ENCODE results near the gene OTOA.
"Not testable (repeated sequence)": the region's sequence is repeated elsewhere in the genome, so short reads cannot be mapped to it uniquely, and the experiment has no call there.

The OTOA gene

GRCh38 chr16:21683184-21683583 lies 19.4 kb downstream of the OTOA start:
- no peak for DNase-seq
- no peak overlapping the region for H3K4me3 Mint-ChIP-seq
- no peaks in the 10 kb centered on the region for H3K4me1 Mint-ChIP-seq (ENCODE audit: low read depth)
- H3K27ac Mint-ChIP-seq: no peak overlapping the region
- no peaks in the 10 kb centered on the region for H3K9me3 Mint-ChIP-seq
- no peaks in the 10 kb centered on the region for H3K36me3 Mint-ChIP-seq (ENCODE audit: low read depth)
- peaks cover 9% of the 10 kb centered on the region for H3K27me3 Mint-ChIP-seq

DNA sequence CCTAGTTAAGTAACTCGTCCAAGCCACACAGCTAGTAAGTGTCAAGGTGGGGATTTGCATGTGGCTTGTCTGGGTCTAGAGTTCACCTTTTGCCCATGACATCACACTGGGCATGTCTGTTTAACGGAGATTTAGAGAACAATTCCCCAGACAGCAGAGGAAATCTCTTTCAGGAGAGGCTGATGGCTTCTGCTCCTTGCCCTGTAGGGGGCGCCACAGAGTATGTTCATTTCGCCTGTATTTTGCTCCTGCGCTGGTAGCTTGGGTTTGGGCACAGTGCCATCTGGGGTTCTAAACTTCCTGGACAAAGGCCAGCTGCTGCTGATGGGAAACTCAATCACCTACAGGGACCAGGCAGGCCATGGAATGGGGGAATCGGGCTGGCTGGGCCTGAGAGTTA lies 20.4 kb downstream of the OTOA start:
- H3K27ac Mint-ChIP-seq: no peak overlapping the region
- H3K4me1 Mint-ChIP-seq (ENCODE audit: low read depth): no peaks in the 10 kb centered on the region
- H3K27me3 Mint-ChIP-seq: peaks cover 7% of the 10 kb centered on the region

GRCh38 chr16:21685034-21685455 lies 21.3 kb downstream of the OTOA start:
- Mint-ChIP-seq H3K9me3 (no peaks in the 10 kb centered on the region), H3K36me3 (ENCODE audit: low read depth) (no peaks in the 10 kb centered on the region), H3K27me3 (peaks cover 7% of the 10 kb centered on the region), H3K4me1 (ENCODE audit: low read depth) (no peaks in the 10 kb centered on the region), H3K4me3 (no peak overlapping the region), H3K27ac (no peak overlapping the region)
- DNase-seq: no peak

More for the DNA sequence above, 20.4 kb downstream of the OTOA start:
- Mint-ChIP-seq H3K9me3 (no peaks in the 10 kb centered on the region), H3K36me3 (ENCODE audit: low read depth) (no peaks in the 10 kb centered on the region), H3K4me3 (no peak overlapping the region)
- peak; percentile 43 for DNase-seq

GRCh38 chr16:21689107-21689506 lies 25.3 kb downstream of the OTOA start:
- no peak for DNase-seq
- Mint-ChIP-seq H3K36me3 (ENCODE audit: low read depth) (no peaks in the 10 kb centered on the region), H3K9me3 (no peaks in the 10 kb centered on the region), H3K4me1 (ENCODE audit: low read depth) (no peaks in the 10 kb centered on the region), H3K4me3 (no peak overlapping the region), H3K27ac (no peak overlapping the region), H3K27me3 (no peaks in the 10 kb centered on the region)

DNA sequence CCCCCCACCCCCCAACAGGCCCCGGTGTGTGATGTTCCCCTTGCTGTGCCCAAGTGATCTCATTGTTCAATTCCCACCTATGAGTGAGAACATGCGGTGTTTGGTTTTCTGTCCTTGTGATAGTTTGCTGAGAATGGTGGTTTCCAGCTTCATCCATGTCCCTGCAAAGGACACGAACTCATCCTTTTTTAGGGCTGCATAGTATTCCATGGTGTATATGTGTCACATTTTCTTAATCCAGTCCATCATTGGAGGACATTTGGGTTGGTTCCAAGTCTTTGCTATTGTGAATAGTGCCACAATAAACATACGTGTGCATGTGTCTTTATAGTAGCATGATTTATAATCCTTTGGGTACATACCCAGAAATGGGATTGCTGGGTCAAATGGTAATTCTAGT lies 27.2 kb downstream of the OTOA start:
- H3K36me3 Mint-ChIP-seq (ENCODE audit: low read depth); DNase-seq; H3K27me3 Mint-ChIP-seq; H3K4me3 Mint-ChIP-seq; H3K4me1 Mint-ChIP-seq (ENCODE audit: low read depth); H3K9me3 Mint-ChIP-seq; H3K27ac Mint-ChIP-seq: not testable (repeated sequence)

DNA sequence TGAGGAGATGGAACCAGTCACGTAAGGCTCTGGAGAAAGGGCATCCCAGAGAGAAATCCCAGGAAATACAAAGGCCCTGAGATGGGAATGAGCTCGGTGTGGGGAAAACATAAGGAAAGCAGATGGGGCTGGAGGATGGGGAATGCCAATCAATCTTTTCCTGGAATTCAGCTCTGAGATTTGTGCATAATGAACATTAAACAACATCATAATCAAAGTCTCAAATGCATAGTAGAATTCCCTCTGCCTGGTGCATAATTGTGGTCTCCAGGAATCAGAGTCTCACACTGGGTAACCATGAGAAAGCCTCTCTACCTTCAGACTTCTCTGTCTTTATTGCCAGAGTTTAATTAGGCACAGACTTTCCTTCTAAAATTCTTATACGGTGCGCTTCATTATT lies 30.8 kb downstream of the OTOA start:
- H3K4me3 Mint-ChIP-seq: no peak overlapping the region
- peaks cover 4% of the 10 kb centered on the region for H3K27me3 Mint-ChIP-seq
- no peaks in the 10 kb centered on the region for H3K4me1 Mint-ChIP-seq (ENCODE audit: low read depth)

DNA sequence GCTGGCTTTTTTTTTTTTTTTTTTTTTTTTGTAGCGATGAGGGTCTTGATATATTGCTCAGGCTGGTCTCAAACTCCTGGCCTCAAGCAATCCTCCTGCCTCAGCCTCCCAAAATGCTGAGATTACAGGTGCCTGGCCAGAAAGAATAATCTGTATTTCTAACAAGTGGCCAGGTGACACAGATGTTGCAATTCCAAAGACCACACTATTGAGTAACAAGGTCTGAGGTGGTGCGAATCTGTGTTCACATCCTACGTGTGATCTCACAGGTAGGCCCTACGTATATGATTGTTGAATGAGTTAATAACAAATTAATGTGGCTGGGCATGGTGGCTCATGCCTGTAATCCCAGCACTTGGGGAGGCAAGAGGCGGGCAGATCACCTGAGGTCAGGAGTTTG lies 33.3 kb downstream of the OTOA start:
- no peak for DNase-seq
- Mint-ChIP-seq H3K36me3 (ENCODE audit: low read depth) (no peaks in the 10 kb centered on the region), H3K4me1 (ENCODE audit: low read depth) (no peaks in the 10 kb centered on the region), H3K9me3 (no peaks in the 10 kb centered on the region), H3K27ac (no peak overlapping the region), H3K4me3 (no peak overlapping the region), H3K27me3 (peaks cover 4% of the 10 kb centered on the region)

More for the DNA sequence above, 30.8 kb downstream of the OTOA start:
- no peak overlapping the region for H3K27ac Mint-ChIP-seq
- H3K36me3 Mint-ChIP-seq (ENCODE audit: low read depth): no peaks in the 10 kb centered on the region
- no peak for DNase-seq
- H3K9me3 Mint-ChIP-seq: no peaks in the 10 kb centered on the region

- H3K36me3 Mint-ChIP-seq (ENCODE audit: low read depth): no peaks in the 10 kb centered on the region
- H3K9me3 Mint-ChIP-seq: no peaks in the 10 kb centered on the region
- no peak overlapping the region for H3K4me3 Mint-ChIP-seq
- DNase-seq: no peak
- peaks cover 4% of the 10 kb centered on the region for H3K27me3 Mint-ChIP-seq
- peaks cover under 1% of the 10 kb centered on the region for H3K4me1 Mint-ChIP-seq (ENCODE audit: low read depth)
- H3K27ac Mint-ChIP-seq: no peak overlapping the region
Observed at GRCh38 chr16:21698169-21699032, 34.6 kb downstream of the OTOA start.

DNA sequence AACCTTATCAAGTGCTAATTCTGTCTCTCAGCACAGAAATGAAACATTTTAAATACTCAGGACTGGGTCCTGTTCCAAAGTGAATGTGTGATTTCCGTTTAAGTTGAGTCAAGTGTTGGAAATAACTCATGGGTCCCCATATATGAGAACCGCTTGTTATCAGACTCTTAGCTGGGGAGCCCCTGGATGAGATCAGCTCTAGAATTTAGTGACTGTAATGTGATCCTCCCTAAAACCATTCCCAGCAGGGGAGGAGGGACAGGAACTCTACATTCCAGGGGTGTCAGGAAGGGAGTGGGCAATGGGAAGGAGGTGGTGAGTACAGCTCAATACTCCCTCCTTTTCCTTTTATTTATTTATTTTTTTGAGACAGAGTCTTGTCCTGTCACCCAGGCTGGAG lies 37.5 kb downstream of the OTOA start:
- Mint-ChIP-seq H3K9me3 (no peaks in the 10 kb centered on the region), H3K27me3 (peaks cover under 1% of the 10 kb centered on the region), H3K27ac (no peak overlapping the region), H3K4me1 (ENCODE audit: low read depth) (peaks cover 4% of the 10 kb centered on the region), H3K36me3 (ENCODE audit: low read depth) (no peaks in the 10 kb centered on the region), H3K4me3 (no peak overlapping the region)
- no peak for DNase-seq

DNA sequence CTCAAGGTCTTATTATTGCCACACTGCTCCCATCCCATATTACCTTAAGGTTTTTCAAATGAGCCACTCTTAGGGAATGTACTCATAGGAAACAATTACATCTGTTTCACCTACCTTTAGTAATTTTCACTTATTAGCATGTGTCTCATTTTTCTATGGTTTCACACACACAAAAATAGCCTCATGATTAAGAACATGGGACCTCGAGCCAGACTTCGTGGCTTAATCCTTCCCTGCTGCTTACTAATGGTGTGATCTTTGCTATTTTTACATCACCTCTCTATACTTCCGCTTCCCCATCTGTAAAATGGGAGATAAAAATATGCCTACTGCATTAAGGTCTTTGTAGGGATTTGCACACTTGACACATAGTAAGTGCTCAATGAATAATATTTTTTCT lies 38.5 kb downstream of the OTOA start:
- Mint-ChIP-seq H3K4me1 (ENCODE audit: low read depth) (peaks cover 4% of the 10 kb centered on the region), H3K36me3 (ENCODE audit: low read depth) (no peaks in the 10 kb centered on the region), H3K27me3 (no peaks in the 10 kb centered on the region), H3K9me3 (no peaks in the 10 kb centered on the region), H3K27ac (no peak overlapping the region), H3K4me3 (no peak overlapping the region)
- DNase-seq: no peak

DNA sequence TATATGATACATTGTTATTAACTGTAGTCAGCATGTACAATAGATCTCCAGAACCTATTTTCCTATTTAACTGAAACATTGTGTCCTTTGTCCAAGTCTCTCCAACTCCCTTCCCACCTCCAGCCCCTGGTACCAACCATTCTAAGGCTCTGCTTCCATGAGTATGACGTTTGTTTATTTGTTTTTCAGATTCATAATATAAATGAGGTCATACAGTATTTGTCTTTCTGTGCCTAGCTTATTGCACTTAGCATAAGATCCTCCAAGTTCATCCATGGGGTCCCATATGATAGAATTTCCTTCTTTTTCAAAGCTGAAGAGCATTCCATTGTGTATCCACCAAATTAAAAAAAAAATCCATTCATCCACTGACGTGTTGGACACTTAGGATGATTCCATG lies 39.4 kb downstream of the OTOA start:
- DNase-seq: no peak
- Mint-ChIP-seq H3K4me1 (ENCODE audit: low read depth) (peaks cover 4% of the 10 kb centered on the region), H3K27me3 (no peaks in the 10 kb centered on the region), H3K27ac (no peak overlapping the region), H3K4me3 (no peak overlapping the region), H3K36me3 (ENCODE audit: low read depth) (no peaks in the 10 kb centered on the region), H3K9me3 (no peaks in the 10 kb centered on the region)

DNA sequence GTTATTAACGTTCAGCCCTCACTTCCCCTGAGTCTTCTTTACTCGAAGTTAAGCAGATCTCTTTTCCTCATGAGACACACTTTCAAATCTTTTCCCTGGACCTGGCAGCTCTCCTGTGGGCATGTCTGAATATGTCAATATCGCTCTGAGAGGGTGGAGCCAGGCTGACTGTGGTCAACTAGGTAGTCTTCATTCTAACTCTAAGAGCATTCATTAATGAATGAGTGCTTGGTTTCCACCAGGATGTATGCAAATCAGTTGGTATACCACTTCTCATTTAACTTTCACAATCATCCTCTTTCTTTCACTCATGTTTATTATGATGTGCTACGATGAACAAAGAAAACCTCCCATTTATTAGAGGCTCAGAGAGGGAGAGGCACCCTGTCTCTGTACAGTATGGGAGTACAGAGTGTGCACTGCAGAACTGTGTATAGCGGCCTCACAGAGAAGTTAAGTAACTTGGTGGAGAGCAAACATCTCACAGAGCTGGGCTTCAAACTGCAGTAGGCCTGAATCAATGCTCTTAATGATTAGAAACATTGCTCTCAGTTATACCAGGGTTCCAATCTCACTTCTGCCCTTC lies 39.9 kb downstream of the OTOA start:
- no peak for DNase-seq
- Mint-ChIP-seq H3K36me3 (ENCODE audit: low read depth) (no peaks in the 10 kb centered on the region), H3K4me1 (ENCODE audit: low read depth) (peaks cover 7% of the 10 kb centered on the region), H3K27me3 (no peaks in the 10 kb centered on the region), H3K4me3 (no peak overlapping the region), H3K9me3 (no peaks in the 10 kb centered on the region), H3K27ac (no peak overlapping the region)

GRCh38 chr16:21704266-21704665 lies 40.5 kb downstream of the OTOA start:
- Mint-ChIP-seq H3K27me3 (no peaks in the 10 kb centered on the region), H3K9me3 (no peaks in the 10 kb centered on the region), H3K36me3 (ENCODE audit: low read depth) (no peaks in the 10 kb centered on the region), H3K4me3 (no peak overlapping the region), H3K4me1 (ENCODE audit: low read depth) (peaks cover 8% of the 10 kb centered on the region), H3K27ac (no peak overlapping the region)
- DNase-seq: no peak

- Mint-ChIP-seq H3K4me3 (no peak overlapping the region), H3K27me3 (no peaks in the 10 kb centered on the region), H3K27ac (no peak overlapping the region), H3K4me1 (ENCODE audit: low read depth) (peaks cover 8% of the 10 kb centered on the region), H3K9me3 (no peaks in the 10 kb centered on the region), H3K36me3 (ENCODE audit: low read depth) (no peaks in the 10 kb centered on the region)
- no peak for DNase-seq
Observed at GRCh38 chr16:21704733-21705132, 41.0 kb downstream of the OTOA start.

DNA sequence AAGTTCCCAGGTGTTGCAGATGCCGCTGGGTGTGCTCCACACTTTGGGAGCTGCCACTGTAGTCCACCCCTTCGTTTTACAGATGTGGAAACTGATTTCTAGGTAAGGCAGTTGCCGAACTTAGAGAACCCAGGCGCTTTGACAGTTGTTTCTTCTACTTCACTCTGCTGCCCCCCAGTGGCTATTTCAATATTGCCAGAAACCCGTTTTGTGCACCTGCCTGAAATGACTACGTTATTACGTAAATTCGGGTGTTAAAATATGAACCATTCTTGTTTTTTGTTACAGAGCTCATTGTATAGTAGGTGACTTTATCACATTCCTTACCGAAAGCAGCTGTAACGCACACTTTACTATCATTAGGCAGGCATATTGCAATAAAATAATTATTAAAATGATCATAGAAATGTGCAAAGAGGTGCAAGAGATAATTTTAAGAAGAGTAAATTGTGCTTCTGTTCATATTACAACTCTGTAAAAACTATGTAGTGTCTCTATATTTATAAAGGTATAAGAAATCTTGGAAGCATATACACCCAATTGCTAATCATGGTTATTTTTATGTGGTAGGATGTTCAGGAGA lies 44.9 kb downstream of the OTOA start:
- no peak overlapping the region for H3K4me3 Mint-ChIP-seq
- no peaks in the 10 kb centered on the region for H3K36me3 Mint-ChIP-seq (ENCODE audit: low read depth)

More for the DNA sequence above, 44.9 kb downstream of the OTOA start:
- H3K27me3 Mint-ChIP-seq: no peaks in the 10 kb centered on the region
- peak; percentile 81 for DNase-seq
- H3K27ac Mint-ChIP-seq: no peak overlapping the region
- peaks cover 5% of the 10 kb centered on the region for H3K4me1 Mint-ChIP-seq (ENCODE audit: low read depth)
- H3K9me3 Mint-ChIP-seq: no peaks in the 10 kb centered on the region

Measured in activated T-cell treated with anti-CD3 and anti-CD28 coated beads, Interleukin-2, amount 50 U/mL, for 24 hours (primary cell).